HUES6 (cell line): Measurements from ENCODE around the gene ZFYVE19.

Experiments
- H3K27ac ChIP-seq: 2 replicates; pipeline ENCODE4 v1.7.0; 2013; ENCODE audit warnings: low read depth, mild to moderate bottlenecking, low read length, inconsistent platforms
- H3K27me3 ChIP-seq: 2 replicates; pipeline ENCODE4 v1.6.1; 2013; ENCODE audit warnings: low read length; ENCODE audit not compliant: control insufficient read depth, insufficient read depth
- H3K36me3 ChIP-seq: 2 replicates; pipeline ENCODE4 v1.6.1; 2013; ENCODE audit warnings: low read length; ENCODE audit not compliant: control insufficient read depth, insufficient read depth
- H3K4me1 ChIP-seq: 2 replicates; pipeline ENCODE4 v1.6.1; 2013; ENCODE audit warnings: low read length; ENCODE audit not compliant: control insufficient read depth, insufficient read depth
- H3K4me3 ChIP-seq: 2 replicates; pipeline ENCODE4 v1.5.1; 2013; ENCODE audit warnings: low read depth, low read length
- H3K9ac ChIP-seq: one replicate; pipeline ENCODE4 v1.6.1; 2013; ENCODE audit warnings: mild to moderate bottlenecking, low read length
- H3K9me3 ChIP-seq: 2 replicates; pipeline ENCODE4 v1.6.1; 2013; ENCODE audit warnings: low read depth, low read length; ENCODE audit not compliant: control insufficient read depth, insufficient read depth

The ZFYVE19 gene

DNA sequence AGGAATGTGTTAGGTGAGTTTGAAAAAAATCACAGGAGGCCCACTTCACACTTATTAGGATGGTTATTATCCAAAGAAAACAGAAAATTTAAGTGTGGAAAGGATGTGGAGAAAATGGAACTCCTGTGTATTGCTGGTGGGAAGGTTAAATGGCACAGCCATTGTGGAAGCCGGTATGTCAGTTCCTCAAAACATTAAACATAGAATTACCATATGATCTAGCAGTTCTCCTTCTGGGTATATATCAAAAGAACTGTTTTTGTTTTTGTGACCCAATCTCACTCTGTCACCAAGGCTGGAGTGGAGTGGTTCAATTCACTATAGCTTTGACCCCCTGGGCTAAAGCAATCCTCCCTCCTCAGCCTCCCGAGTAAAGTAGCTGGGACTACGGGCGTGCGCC lies 10.4 kb upstream of the ZFYVE19 start:
- H3K9me3 ChIP-seq: no peaks in the 10 kb centered on the region
- no peak overlapping the region for H3K9ac ChIP-seq
- no peak overlapping the region for H3K4me3 ChIP-seq
- peaks cover 34% of the 10 kb centered on the region for H3K4me1 ChIP-seq
- H3K27ac ChIP-seq: no peak overlapping the region
- no peaks in the 10 kb centered on the region for H3K27me3 ChIP-seq
- no peaks in the 10 kb centered on the region for H3K36me3 ChIP-seq

GRCh38 chr15:40799523-40799922 lies 7.4 kb upstream of the ZFYVE19 start:
- H3K27ac ChIP-seq: no peak overlapping the region

GRCh38 chr15:40803076-40803475 lies 3.8 kb upstream of the ZFYVE19 start:
- Histone ChIP-seq H3K9ac (no peak overlapping the region), H3K27ac (no peak overlapping the region), H3K27me3 (no peaks in the 10 kb centered on the region), H3K4me3 (no peak overlapping the region), H3K9me3 (no peaks in the 10 kb centered on the region), H3K36me3 (0 out of 2 replicates have a peak, but pooled peaks cover 3% of the 10 kb centered on the region), H3K4me1 (peaks cover 22% of the 10 kb centered on the region)

More at GRCh38 chr15:40799523-40799922, 7.4 kb upstream of the ZFYVE19 start:
- no peak overlapping the region for H3K9ac ChIP-seq
- H3K36me3 ChIP-seq: 0 out of 2 replicates have a peak, but pooled peaks cover 3% of the 10 kb centered on the region
- H3K27me3 ChIP-seq: no peaks in the 10 kb centered on the region
- H3K9me3 ChIP-seq: no peaks in the 10 kb centered on the region
- H3K4me1 ChIP-seq: peaks cover 29% of the 10 kb centered on the region
- H3K4me3 ChIP-seq: no peak overlapping the region; the same call in 1 of the 2 replicates

DNA sequence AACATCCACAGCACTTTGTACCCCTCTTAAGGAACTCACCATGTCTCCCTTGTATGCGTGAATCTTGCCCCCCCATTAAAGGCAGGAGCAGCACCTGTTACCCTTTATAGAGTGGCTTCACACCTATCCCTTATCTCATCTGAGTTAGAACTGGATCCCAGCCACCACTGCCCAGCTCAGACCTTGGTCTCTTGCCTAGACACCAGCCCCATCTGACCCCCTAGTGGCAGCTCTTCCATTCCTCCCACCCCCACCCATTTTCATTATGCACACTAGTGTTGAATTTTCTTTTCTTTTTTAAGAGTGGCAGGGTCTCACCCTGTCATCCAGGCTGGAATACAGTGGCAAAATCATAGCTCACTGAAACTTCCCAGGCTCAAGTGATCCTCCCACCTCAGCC lies 3.2 kb upstream of the ZFYVE19 start:
- H3K4me1 ChIP-seq: peaks cover 19% of the 10 kb centered on the region

DNA sequence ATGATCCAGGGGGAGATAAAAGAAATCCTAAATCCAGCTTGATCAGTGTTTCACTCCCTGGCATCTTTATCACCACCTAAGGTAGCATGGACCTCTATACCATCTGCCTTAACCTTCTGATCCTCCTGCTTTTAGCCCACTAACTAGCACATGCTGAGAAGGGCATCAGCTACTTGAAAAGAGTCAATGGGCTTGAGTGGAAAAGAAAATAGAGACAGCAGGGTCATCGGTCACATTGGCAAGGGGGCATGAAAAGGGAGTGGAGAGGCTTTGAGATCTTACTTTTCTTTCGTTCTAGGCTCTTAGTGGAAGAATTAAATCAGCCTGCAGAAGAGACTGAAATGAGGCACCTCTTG lies 239 bp upstream of the ZFYVE19 start:
- H3K4me1 ChIP-seq: peaks cover 8% of the 10 kb centered on the region; the same call in 1 of the 2 replicates
- peak overlapping the region; percentile 99 for H3K4me3 ChIP-seq
- H3K27me3 ChIP-seq: no peaks in the 10 kb centered on the region
- peaks cover 17% of the 10 kb centered on the region for H3K36me3 ChIP-seq
- peak overlapping the region; percentile 85 for H3K9ac ChIP-seq
- no peaks in the 10 kb centered on the region for H3K9me3 ChIP-seq
- no peak overlapping the region for H3K27ac ChIP-seq

More for the DNA sequence above, 3.2 kb upstream of the ZFYVE19 start:
- no peaks in the 10 kb centered on the region for H3K27me3 ChIP-seq
- H3K4me3 ChIP-seq: no peak overlapping the region
- H3K9me3 ChIP-seq: no peaks in the 10 kb centered on the region
- 0 out of 2 replicates have a peak, but pooled peaks cover 3% of the 10 kb centered on the region for H3K36me3 ChIP-seq
- no peak overlapping the region for H3K27ac ChIP-seq
- H3K9ac ChIP-seq: no peak overlapping the region

DNA sequence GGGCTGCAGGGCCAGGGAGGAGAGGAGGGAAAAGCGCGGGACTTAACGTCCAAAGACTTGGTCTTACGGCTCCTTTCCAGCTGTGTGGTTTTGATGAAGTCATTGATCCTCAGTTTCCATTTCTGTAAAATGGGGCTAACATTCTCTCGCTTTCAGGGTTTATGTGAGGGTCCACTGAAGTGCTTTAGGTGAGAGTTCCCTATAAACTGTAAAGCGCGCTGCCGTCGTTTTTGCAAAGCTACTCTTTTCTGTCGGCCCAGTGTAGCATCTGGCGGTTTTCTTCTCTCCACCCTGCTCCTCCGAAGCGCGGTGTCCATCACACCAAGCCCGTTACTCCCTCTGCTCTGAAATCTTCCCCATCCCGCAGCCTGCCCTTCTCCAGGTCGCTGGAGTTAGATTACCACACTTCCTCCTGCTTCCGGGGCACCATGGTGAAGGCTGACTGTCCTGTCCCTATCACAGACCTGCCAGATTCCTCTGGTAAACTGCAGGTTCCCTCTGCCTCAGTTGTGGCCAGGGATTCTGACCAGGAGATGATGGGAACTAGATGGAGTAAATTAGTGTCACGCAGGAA lies 1.1 kb downstream of the ZFYVE19 start:
- peak overlapping the region; percentile 99 for H3K4me3 ChIP-seq
- H3K9me3 ChIP-seq: no peaks in the 10 kb centered on the region
- H3K4me1 ChIP-seq: peaks cover 8% of the 10 kb centered on the region; the same call in 1 of the 2 replicates
- peaks cover 17% of the 10 kb centered on the region for H3K36me3 ChIP-seq
- no peaks in the 10 kb centered on the region for H3K27me3 ChIP-seq
- no peak overlapping the region for H3K27ac ChIP-seq
- peak overlapping the region; percentile 52 for H3K9ac ChIP-seq

- H3K4me1 ChIP-seq: peaks cover 8% of the 10 kb centered on the region; the same call in 1 of the 2 replicates
- peaks cover 19% of the 10 kb centered on the region for H3K36me3 ChIP-seq
- H3K9me3 ChIP-seq: no peaks in the 10 kb centered on the region
- no peak overlapping the region for H3K27ac ChIP-seq
- no peak overlapping the region for H3K4me3 ChIP-seq
- H3K27me3 ChIP-seq: no peaks in the 10 kb centered on the region
- no peak overlapping the region for H3K9ac ChIP-seq
Measured at GRCh38 chr15:40808861-40809450, 2.1 kb downstream of the ZFYVE19 start.

- Histone ChIP-seq H3K27ac (no peak overlapping the region), H3K4me1 (peaks cover 3% of the 10 kb centered on the region; the same call in 1 of the 2 replicates), H3K4me3 (no peak overlapping the region), H3K27me3 (no peaks in the 10 kb centered on the region), H3K9me3 (no peaks in the 10 kb centered on the region), H3K9ac (no peak overlapping the region), H3K36me3 (peaks cover 26% of the 10 kb centered on the region)
Measured at GRCh38 chr15:40812721-40813425, 6.0 kb downstream of the ZFYVE19 start.

GRCh38 chr15:40815042-40815698 lies 8.3 kb downstream of the ZFYVE19 start:
- H3K36me3 ChIP-seq: peaks cover 24% of the 10 kb centered on the region
- no peak overlapping the region for H3K27ac ChIP-seq
- H3K4me3 ChIP-seq: no peak overlapping the region

DNA sequence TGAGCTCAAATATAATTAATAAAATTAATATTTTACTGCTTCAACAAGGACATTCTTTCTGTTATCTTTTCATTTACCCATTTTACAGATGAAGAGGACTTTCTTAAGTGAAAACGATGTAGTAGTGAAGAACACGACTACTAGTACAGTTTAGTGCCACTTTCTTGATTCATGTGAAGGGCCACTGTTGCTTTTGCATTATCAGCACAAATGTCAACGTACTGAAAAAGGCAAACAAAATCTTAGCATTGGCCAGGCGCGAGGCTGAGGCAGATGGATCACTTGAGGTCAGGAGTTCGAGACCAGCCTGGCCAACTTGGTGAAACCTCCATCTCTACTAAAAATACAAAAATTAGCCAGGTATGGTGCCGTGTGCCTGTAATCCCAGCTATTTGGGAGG lies 12.2 kb downstream of the ZFYVE19 start:
- Histone ChIP-seq H3K9ac (no peak overlapping the region), H3K4me1 (no peaks in the 10 kb centered on the region), H3K4me3 (no peak overlapping the region), H3K9me3 (no peaks in the 10 kb centered on the region), H3K27me3 (no peaks in the 10 kb centered on the region), H3K36me3 (peaks cover 6% of the 10 kb centered on the region), H3K27ac (no peak overlapping the region)

More at GRCh38 chr15:40815042-40815698, 8.3 kb downstream of the ZFYVE19 start:
- Histone ChIP-seq H3K9ac (no peak overlapping the region), H3K9me3 (no peaks in the 10 kb centered on the region), H3K4me1 (no peaks in the 10 kb centered on the region), H3K27me3 (no peaks in the 10 kb centered on the region)

- Histone ChIP-seq H3K4me3 (no peak overlapping the region), H3K9me3 (no peaks in the 10 kb centered on the region), H3K9ac (no peak overlapping the region), H3K4me1 (no peaks in the 10 kb centered on the region), H3K27me3 (no peaks in the 10 kb centered on the region), H3K27ac (no peak overlapping the region), H3K36me3 (no peaks in the 10 kb centered on the region)
Measured at GRCh38 chr15:40821195-40821594, 14.3 kb downstream of the ZFYVE19 start.
